ENCODE data around the gene CPT1B.

- TF ChIP-seq EZH2 (IDR thresholded peaks at IDR 0.05; ENCODE audit: low read length, missing control alignments) (no peak), CTCF (conservative IDR thresholded peaks at IDR 0.05 in 1 of 2, IDR thresholded peaks at IDR 0.05 in 1 of 2; ENCODE audit: low read depth in 1 of 2, low read length in 2 of 2) (peak; percentile 2 to 5)
Measured at GRCh38 chr22:50621948-50622722, 43.9 kb upstream of the CPT1B start.
